ENCODE measurements around the gene KRT10. TPM values are rescaled to one million over a fixed set of nuclear protein-coding genes. Genes with fewer than 3 reads are reported as not detected.

Gene KRT10
- total RNA-seq, 4 donors from 2014 or later: 5.1 to 19.0 (median 8.1) TPM

DNA sequence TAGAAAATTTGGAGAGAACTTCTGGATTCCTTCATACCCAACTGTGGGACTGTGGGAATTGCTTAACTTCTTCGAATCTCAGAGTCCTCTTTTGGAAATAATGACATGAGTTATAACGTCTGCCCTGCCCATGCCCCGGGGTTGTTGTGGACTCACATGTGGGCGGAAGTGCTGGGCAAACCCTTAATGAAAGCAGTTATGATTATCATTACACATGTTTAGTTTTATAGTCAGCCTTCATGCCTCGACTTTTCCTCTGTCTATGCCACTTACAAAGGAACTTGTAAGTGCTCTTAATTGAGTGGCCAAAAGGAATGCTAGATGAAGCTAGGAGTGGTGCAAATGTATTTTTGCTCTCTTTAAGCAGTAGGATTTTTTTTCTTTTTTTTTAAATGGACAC, 44.0 kb downstream of the KRT10 start:
- Histone ChIP-seq H3K9me3 (no peaks in the 10 kb centered on the region), H3K4me1 (no peaks in the 10 kb centered on the region), H3K36me3 (no peaks in the 10 kb centered on the region), H3K4me3 (no peak overlapping the region), H3K27ac (no peak overlapping the region), H3K27me3 (peaks cover 0 to 4% of the 10 kb centered on the region in 2 donors)
- TF ChIP-seq POLR2A (IDR thresholded peaks at IDR 0.05): no peak
- TF ChIP-seq, protein P1, sequence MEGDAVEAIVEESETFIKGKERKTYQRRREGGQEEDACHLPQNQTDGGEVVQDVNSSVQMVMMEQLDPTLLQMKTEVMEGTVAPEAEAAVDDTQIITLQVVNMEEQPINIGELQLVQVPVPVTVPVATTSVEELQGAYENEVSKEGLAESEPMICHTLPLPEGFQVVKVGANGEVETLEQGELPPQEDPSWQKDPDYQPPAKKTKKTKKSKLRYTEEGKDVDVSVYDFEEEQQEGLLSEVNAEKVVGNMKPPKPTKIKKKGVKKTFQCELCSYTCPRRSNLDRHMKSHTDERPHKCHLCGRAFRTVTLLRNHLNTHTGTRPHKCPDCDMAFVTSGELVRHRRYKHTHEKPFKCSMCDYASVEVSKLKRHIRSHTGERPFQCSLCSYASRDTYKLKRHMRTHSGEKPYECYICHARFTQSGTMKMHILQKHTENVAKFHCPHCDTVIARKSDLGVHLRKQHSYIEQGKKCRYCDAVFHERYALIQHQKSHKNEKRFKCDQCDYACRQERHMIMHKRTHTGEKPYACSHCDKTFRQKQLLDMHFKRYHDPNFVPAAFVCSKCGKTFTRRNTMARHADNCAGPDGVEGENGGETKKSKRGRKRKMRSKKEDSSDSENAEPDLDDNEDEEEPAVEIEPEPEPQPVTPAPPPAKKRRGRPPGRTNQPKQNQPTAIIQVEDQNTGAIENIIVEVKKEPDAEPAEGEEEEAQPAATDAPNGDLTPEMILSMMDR (IDR thresholded peaks at IDR 0.05): no peak
- no peak for DNase-seq

DNA sequence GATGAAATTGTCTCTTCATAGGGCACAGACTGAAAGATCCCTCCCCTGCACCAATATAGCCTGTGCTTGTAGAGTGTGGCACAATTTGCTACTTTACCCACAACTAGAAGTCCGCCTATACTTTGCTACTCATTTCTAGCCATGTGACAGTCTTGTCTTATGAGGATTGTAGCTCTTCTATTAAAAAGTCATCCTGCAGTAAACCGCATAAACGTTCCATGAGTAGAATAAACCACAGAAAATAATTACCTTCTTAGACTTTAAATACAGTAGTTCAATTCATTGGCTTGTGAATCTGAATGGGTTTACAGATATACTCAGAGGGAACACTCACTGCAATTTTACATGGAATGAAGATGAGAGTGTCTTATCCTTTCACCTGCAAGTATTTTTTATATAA, 44.4 kb downstream of the KRT10 start:
- TF ChIP-seq POLR2A (IDR thresholded peaks at IDR 0.05): no peak
- TF ChIP-seq, protein P1 (IDR thresholded peaks at IDR 0.05): no peak
- H3K27me3 ChIP-seq: peaks cover 0 to 4% of the 10 kb centered on the region in 2 donors
- no peaks in the 10 kb centered on the region for H3K9me3 ChIP-seq
- H3K4me1 ChIP-seq: no peaks in the 10 kb centered on the region
- no peaks in the 10 kb centered on the region for H3K36me3 ChIP-seq
- DNase-seq: no peak
- no peak overlapping the region for H3K27ac ChIP-seq
- no peak overlapping the region for H3K4me3 ChIP-seq

DNA sequence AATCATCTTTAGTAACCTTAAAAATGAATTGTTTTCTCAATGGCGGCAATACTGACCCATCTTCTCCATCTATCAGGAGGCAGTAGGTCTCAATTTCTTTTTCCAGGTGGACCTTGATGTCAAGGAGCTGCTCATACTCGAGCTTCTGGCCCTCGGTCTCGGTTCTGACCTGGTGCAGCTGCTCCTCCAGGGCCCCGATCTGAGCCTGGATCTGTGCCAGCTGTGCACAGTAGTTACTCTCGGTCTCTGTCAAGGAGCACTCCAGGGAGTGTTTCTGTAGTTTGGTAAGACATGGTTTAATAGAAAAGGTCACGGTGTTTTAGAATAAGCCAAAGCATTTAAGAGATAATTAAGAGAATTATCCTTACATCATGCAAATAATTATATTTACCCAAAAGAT, 45.0 kb downstream of the KRT10 start:
- no peaks in the 10 kb centered on the region for H3K4me1 ChIP-seq
- TF ChIP-seq POLR2A (IDR thresholded peaks at IDR 0.05): no peak
- TF ChIP-seq, protein P1 (IDR thresholded peaks at IDR 0.05): no peak
- H3K27me3 ChIP-seq: peaks cover 0 to 4% of the 10 kb centered on the region in 2 donors
- H3K27ac ChIP-seq: no peak overlapping the region
- no peak overlapping the region for H3K4me3 ChIP-seq
- H3K36me3 ChIP-seq: no peaks in the 10 kb centered on the region
- DNase-seq: no peak
- no peaks in the 10 kb centered on the region for H3K9me3 ChIP-seq

DNA sequence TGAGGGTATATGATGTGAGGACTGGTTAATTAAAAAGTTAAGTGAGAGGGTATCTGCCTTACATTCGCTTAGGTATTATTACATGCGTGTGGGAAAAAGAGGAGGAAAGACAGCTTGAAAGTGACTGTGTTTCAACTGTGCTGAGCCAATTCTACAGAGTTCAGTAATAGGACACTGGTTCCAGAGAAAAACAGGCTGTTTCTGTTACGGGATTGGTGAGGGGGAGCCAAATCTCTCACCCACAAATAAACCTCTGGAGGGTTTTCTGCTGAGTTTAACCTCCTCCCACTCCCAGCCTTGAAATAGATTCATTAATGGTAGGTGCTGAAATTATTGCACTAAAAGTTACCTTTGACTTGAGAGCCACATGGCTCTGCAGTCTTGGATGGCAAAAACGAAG, 46.5 kb downstream of the KRT10 start:
- H3K9me3 ChIP-seq: no peaks in the 10 kb centered on the region
- TF ChIP-seq, protein P1 (IDR thresholded peaks at IDR 0.05): no peak
- no peak for TF ChIP-seq POLR2A (IDR thresholded peaks at IDR 0.05)
- H3K4me1 ChIP-seq: no peaks in the 10 kb centered on the region
- H3K27ac ChIP-seq: no peak overlapping the region
- H3K36me3 ChIP-seq: no peaks in the 10 kb centered on the region
- H3K27me3 ChIP-seq: peaks cover 0 to 4% of the 10 kb centered on the region in 2 donors
- H3K4me3 ChIP-seq: no peak overlapping the region
- DNase-seq: no peak

DNA sequence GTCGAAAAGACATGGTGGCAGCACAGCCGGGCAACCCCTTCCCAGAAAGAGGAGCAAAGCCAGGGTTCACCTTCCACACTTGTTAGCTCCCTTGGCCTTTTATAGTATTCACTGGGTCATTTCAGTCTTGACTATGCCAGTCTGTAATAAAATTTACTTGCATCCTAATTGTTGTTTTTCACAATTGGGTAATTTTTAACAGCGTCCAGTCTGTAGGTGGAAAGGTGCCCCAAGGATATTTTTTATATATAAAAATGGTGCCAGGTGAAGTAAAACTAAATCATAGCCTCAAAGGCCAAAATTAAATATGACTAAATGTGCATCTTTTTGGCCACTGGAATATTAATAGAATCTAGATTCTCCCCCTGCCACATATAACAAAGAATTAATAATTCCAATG, 50.3 kb downstream of the KRT10 start, which contains the start of gene KRT26:
Gene KRT26, minus strand, starts transcription at position 101 of the 400 bp plus-strand sequence. Its CDS starts 88 bp downstream, at position 13.
- Histone ChIP-seq H3K4me3 (no peak within 1 kb of the TSS), H3K27ac (no peak within 1 kb of the TSS), H3K36me3 (no peaks in the 10 kb centered on the region), H3K27me3 (no peaks in the 10 kb centered on the region), H3K9me3 (no peaks in the 10 kb centered on the region), H3K4me1 (no peaks in the 10 kb centered on the region)
- DNase-seq: no peak
- TF ChIP-seq, protein P1 (IDR thresholded peaks at IDR 0.05): no peak
- no peak for TF ChIP-seq POLR2A (IDR thresholded peaks at IDR 0.05)

Other genes starting within 250 kb of the KRT10 start
- gene SMARCE1, start 174.8 kb downstream of the KRT10 start, total RNA-seq: 100 to 1,000 TPM in 1 of 4 donors, 10 to 100 TPM in 3; 46.7 to 133 (median 71.6) TPM
- gene KRT222, start 157.4 kb downstream of the KRT10 start, total RNA-seq: 1 to 10 TPM in 2 of 4 donors, under 1 TPM in 1, not detected in 1; 0.95 to 1.8 (median 1.6) TPM
- gene KRT24, start 118.9 kb downstream of the KRT10 start, total RNA-seq: 1 to 10 TPM in 2 of 4 donors, not detected in 2; 1.0 to 8.3 TPM
- not detected for gene KRT25, start 67.3 kb downstream of the KRT10 start, total RNA-seq
- gene KRT26, start 50.4 kb downstream of the KRT10 start, total RNA-seq: not detected
- not detected for gene KRT27, start 40.1 kb downstream of the KRT10 start, total RNA-seq
- gene KRT28, start 22.7 kb downstream of the KRT10 start, total RNA-seq: under 1 TPM in 1 of 4 donors, not detected in 3; 0.88 TPM
- 10 to 100 TPM in 1 of 4 donors, 1 to 10 TPM in 2, not detected in 1; 4.9 to 18.2 (median 9.1) TPM for gene KRT12, start 44.6 kb upstream of the KRT10 start, total RNA-seq
- gene KRT20, start 62.6 kb upstream of the KRT10 start, total RNA-seq: 100 to 1,000 TPM; 111 to 978 (median 820) TPM
- gene KRT23, start 115.0 kb upstream of the KRT10 start, total RNA-seq: 1 to 10 TPM in 2 of 4 donors, not detected in 2; 1.1 to 2.5 TPM
- not detected for gene KRT39, start 144.3 kb upstream of the KRT10 start, total RNA-seq
- 1 to 10 TPM in 1 of 4 donors, under 1 TPM in 2, not detected in 1; 0.88 to 1.0 (median 0.94) TPM for gene KRT40, start 161.7 kb upstream of the KRT10 start, total RNA-seq
- gene KRTAP3-3, start 171.6 kb upstream of the KRT10 start, total RNA-seq: not detected
- gene KRTAP3-2, start 177.3 kb upstream of the KRT10 start, total RNA-seq: not detected
- gene KRTAP3-1, start 186.5 kb upstream of the KRT10 start, total RNA-seq: not detected
- gene KRTAP1-5, start 204.6 kb upstream of the KRT10 start, total RNA-seq: not detected
- gene KRTAP1-4, start 207.6 kb upstream of the KRT10 start, total RNA-seq: not detected
- not detected for gene KRTAP1-3, start 212.3 kb upstream of the KRT10 start, total RNA-seq
- gene KRTAP1-1, start 218.8 kb upstream of the KRT10 start, total RNA-seq: not detected
- not detected for gene KRTAP2-1, start 224.7 kb upstream of the KRT10 start, total RNA-seq
- gene KRTAP2-2, start 232.6 kb upstream of the KRT10 start, total RNA-seq: not detected
- not detected for gene KRTAP2-3, start 237.5 kb upstream of the KRT10 start, total RNA-seq
- gene KRTAP2-4, start 243.3 kb upstream of the KRT10 start, total RNA-seq: not detected

All from Peyer's patch (tissue), 4 donors.